RWPE1 (cell line): ENCODE measurements around the gene SPNS2.

Source experiments
- CTCF ChIA-PET: fragments of 350-600 bp; sonication (Branson Sonifier 250); formaldehyde crosslinking; extraction: SDS; loops from one replicate; lab custom pipeline; 2021; lab: Yijun Ruan, JAX
- POLR2A ChIA-PET: fragments of 400-600 bp; formaldehyde crosslinking; extraction: SDS; loops from one replicate; lab custom pipeline; 2020; ENCODE audit warnings: antibody characterized with exemption; ENCODE audit not compliant: low non-redundant PET; lab: Yijun Ruan, JAX
- DNase-seq: peaks from one replicate; pipeline ENCODE4 v3.0.0; 2012; ENCODE audit warnings: low spot score
- H3K27ac ChIP-seq: fragments of 450-650 bp; 2 replicates; pipeline ENCODE4 v1.5.1; 2017
- CTCF ChIP-seq: fragments of 450-650 bp; conservative IDR thresholded peaks from 2 replicates; pipeline ENCODE4 v1.5.1; 2017; ENCODE audit warnings: low read depth, mild to moderate bottlenecking

Gene SPNS2, protein sequence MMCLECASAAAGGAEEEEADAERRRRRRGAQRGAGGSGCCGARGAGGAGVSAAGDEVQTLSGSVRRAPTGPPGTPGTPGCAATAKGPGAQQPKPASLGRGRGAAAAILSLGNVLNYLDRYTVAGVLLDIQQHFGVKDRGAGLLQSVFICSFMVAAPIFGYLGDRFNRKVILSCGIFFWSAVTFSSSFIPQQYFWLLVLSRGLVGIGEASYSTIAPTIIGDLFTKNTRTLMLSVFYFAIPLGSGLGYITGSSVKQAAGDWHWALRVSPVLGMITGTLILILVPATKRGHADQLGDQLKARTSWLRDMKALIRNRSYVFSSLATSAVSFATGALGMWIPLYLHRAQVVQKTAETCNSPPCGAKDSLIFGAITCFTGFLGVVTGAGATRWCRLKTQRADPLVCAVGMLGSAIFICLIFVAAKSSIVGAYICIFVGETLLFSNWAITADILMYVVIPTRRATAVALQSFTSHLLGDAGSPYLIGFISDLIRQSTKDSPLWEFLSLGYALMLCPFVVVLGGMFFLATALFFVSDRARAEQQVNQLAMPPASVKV

GRCh38 chr17:4498461-4499397, at the start of gene SPNS2:
TSS of gene SPNS2 (plus strand) at chr17:4498881. CDS start at chr17:4499048, 167 bp downstream.
- POLR2A ChIA-PET: no interaction called here
- H3K27ac ChIP-seq: no peak within 1 kb of the TSS
- CTCF ChIA-PET: interaction anchor here (0.5 to 1.0 kb wide), 3 partner anchors 38 to 256 kb away, joined by 3 read pairs; no protein-coding TSS in a partner anchor
- no peak for TF ChIP-seq CTCF
- peak; percentile 76 for DNase-seq

DNA sequence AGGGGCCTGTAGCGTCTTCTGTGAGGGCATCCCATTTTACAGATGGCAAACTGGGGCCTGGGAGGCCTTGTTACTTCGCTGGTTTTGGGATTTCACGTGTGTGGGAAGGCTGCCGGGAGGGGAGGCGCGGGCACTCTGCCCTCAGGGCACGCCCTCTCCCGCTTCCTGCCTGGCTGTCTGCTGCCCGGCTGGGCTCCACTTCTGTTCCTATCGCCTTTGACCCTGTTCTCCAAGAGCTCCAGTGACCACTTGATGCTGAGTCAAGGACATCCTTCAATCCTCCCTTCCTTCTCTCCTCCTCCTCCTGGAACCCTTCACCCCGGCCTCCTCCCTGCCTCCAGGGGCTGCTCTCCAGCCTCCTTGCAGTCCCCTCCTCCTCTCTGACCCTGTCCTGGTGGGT, 48.9 kb upstream of the SPNS2 start:
- no peak for DNase-seq
- H3K27ac ChIP-seq: no peak overlapping the region
- TF ChIP-seq CTCF: no peak
- POLR2A ChIA-PET: no interaction called here
- CTCF ChIA-PET: interaction anchor here (0.6 kb wide), 1 partner anchor 97 kb away, joined by 9 read pairs; no protein-coding TSS in a partner anchor

GRCh38 chr17:4450710-4451316, 47.9 kb upstream of the SPNS2 start:
- CTCF ChIA-PET: interaction anchor here (0.6 to 0.7 kb wide), 2 partner anchors 112 to 174 kb away, joined by 3 read pairs; no protein-coding TSS in a partner anchor
- no peak for DNase-seq
- H3K27ac ChIP-seq: no peak overlapping the region
- POLR2A ChIA-PET: no interaction called here
- no peak for TF ChIP-seq CTCF

- H3K27ac ChIP-seq: no peak overlapping the region
- TF ChIP-seq CTCF: no peak
- CTCF ChIA-PET: no interaction called here
- no peak for DNase-seq
- POLR2A ChIA-PET: no interaction called here
Measured at GRCh38 chr17:4453812-4454591, 44.7 kb upstream of the SPNS2 start.

DNA sequence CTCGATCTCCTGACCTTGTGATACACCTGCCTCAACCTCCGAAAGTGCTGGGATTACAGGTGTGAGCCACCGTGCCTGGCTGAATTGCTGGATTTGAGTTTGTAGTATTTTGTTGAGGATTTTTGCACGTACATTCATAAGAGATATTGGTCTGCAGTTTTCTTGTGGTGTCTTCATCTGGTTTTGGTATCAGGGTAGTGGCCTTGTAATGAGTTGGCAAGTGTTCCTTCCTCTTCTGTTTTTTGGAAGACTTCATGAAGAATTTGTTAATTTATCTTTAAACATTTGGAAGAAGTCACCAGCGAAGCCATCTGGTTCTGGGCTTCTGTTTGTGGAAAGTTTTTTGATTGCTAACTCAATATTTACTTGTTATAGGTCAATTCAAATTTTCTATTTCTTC, 38.0 kb upstream of the SPNS2 start:
- ChIA-PET POLR2A (no interaction called here), CTCF (no interaction called here)
- TF ChIP-seq CTCF: no peak

More for the DNA sequence above, 38.0 kb upstream of the SPNS2 start:
- DNase-seq: no peak
- H3K27ac ChIP-seq: no peak overlapping the region
